OCI-LY3 (cell line): ENCODE measurements around the gene FCHO1.

Source experiments
- CTCF ChIP-seq: fragments of 200-600, 300-600 bp; sonication (generic); IDR thresholded peaks from 2 replicates; pipeline ENCODE4 v1.5.1; 2014; ENCODE audit warnings: antibody characterized with exemption, low read length, low read depth
- EZH2phosphoT487 ChIP-seq: fragments of 200-600 bp; shearing (Covaris generic); IDR thresholded peaks from 2 replicates; pipeline ENCODE4 v1.6.1; 2018; ENCODE audit warnings: antibody characterized with exemption, mixed run types, low read depth

- no peak for TF ChIP-seq CTCF
- TF ChIP-seq EZH2phosphoT487 = no peak
Observed at GRCh38 chr19:17794731-17795494, 43.6 kb downstream of the FCHO1 start, which contains the start of gene B3GNT3.
